Heart left ventricle (tissue), 16 donors: ENCODE results near the gene MAN2A2. TPM values are rescaled to one million over a fixed set of nuclear protein-coding genes. Genes with fewer than 3 reads are reported as not detected.

ENCODE experiments used
- ATAC-seq, 4 donors: fragments of 200-7000 bp; cut with Tn5 transposase; one replicate each; pipeline ENCODE4 v1.9.1; 2020 to 2022; ENCODE audit warnings: moderate library complexity in 4 of 4, mild to moderate bottlenecking in 3 of 4, moderate number of reproducible peaks in 1 of 4
- DNase-seq, 5 donors: peaks; one replicate each; pipeline ENCODE4 v3.0.0-alpha.2; 2020
- H3K27ac ChIP-seq, 12 donors: fragments of 200-600 bp; sonication (generic) in 4 of 12; one replicate each; pipeline versions ENCODE4 v1.5.0 to v1.8.0; 2016 to 2022; ENCODE audit warnings: mild to moderate bottlenecking in 2 of 12
- H3K27me3 ChIP-seq, 9 donors: fragments of 200-600 bp; sonication (generic) in 2 of 9; one replicate each; pipeline versions ENCODE4 v1.5.1 to v1.8.0; 2016 to 2022; ENCODE audit warnings: mild to moderate bottlenecking in 3 of 9
- H3K36me3 ChIP-seq, 9 donors: fragments of 200-600 bp; sonication (generic) in 2 of 9; one replicate each; pipeline versions ENCODE4 v1.5.0 to v1.8.0; 2018 to 2022; ENCODE audit warnings: mild to moderate bottlenecking in 2 of 9
- H3K4me1 ChIP-seq, 12 donors: fragments of 200-600 bp; sonication (generic) in 4 of 12; one replicate each; pipeline versions ENCODE4 v1.5.0 to v1.8.0; 2016 to 2022; ENCODE audit warnings: mild to moderate bottlenecking in 3 of 12
- H3K4me3 ChIP-seq, 12 donors: fragments of 200-600 bp; sonication (generic) in 4 of 12; one replicate each; pipeline versions ENCODE4 v1.5.0 to v1.8.0; 2017 to 2022; ENCODE audit warnings: mild to moderate bottlenecking in 9 of 12, moderate library complexity in 4 of 12
- H3K9me3 ChIP-seq, 12 donors: fragments of 200-600 bp; sonication (generic) in 4 of 12; one replicate each; pipeline versions ENCODE4 v1.5.0 to v1.8.0; 2016 to 2022; ENCODE audit warnings: mild to moderate bottlenecking in 1 of 12
- CTCF ChIP-seq, 12 donors: fragments of 200-600 bp; sonication (generic) in 4 of 12; IDR thresholded peaks; one replicate each; pipeline versions ENCODE4 v1.5.0 to v1.8.0; 2018 to 2022; ENCODE audit warnings: antibody characterized with exemption in 12 of 12, mild to moderate bottlenecking in 5 of 12
- POLR2A ChIP-seq, 2 donors: fragments of 450-650 bp; IDR thresholded peaks; one replicate each; pipeline ENCODE4 v1.6.1; 2017; ENCODE audit warnings: antibody characterized with exemption in 2 of 2, mild to moderate bottlenecking in 2 of 2, moderate library complexity in 2 of 2
- WGBS, 4 donors: extraction: QIAGEN DNeasy Blood & Tissue Kit in 2 of 4; methylation state at CpG; one replicate each; pipeline versions ENCODE4 v1.1.5 to v1.1.7; 2013 to 2018; 5-methylcytosine and 5-hydroxymethylcytosine counted together
- intact Hi-C, 10 donors: fragments of 100-400 bp; cut with DNase I; formaldehyde crosslinking; loops; one replicate each; pipeline versions ENCODE4 v1.11.1 to v1.14.2; 2022
- polyA plus RNA-seq, 2 donors: library from polyadenylated mRNA; stranded (reverse); fragments of 200-250 nt; gene quantifications; one replicate each; pipeline ENCODE4 v1.2.3, GENCODE V29; 2013
- total RNA-seq, 9 donors: library from RNA; depleted of rRNA in 2 of 9; stranded (reverse); fragments of >200 nt in 2 of 9; fragmentation: NEBNext Ultra II Directional in 3 of 9; extraction: Animal tissue kit (Norgen Biotek cat#: 25700) in 3 of 9; gene quantifications; one replicate each; pipeline versions ENCODE4 v1.1.0 to v1.2.4, GENCODE V29; 2016 to 2023
- donor health status: ischemic (EF 13 %, LVEDD 7.1; RV severe dilation, severe dysfunction).
- donor health status: healthy with polysubstance abuse.
- donor health status: DM: no; HTN: yes; CAD: no.
- donor health status: DM: no; HTN: no; CAD: no.
- donor health status: ischemic (EF 25% LVEDD 6.9; RV normal size, moderate dysfunction).
- donor health status: ischemic (EF 25% LVEDD 5.7; RV mildly dilated, moderate dysfunction).
- donor health status: healthy.
- donor health status: DM: yes; HTN: yes; CAD: no.
- donor health status: ischemic (EF 35%, LVEDD 5.7; RV mildly dilated, moderate dysfunction).
- donor health status: nonischemic (EF 11% LVEDD 7.7; RV severe dilation, severe dysfunction).
- donor health status: DM: yes; HTN: yes; CAD: no.
- donor health status: PGD.
- donor health status: ischemic (EF 29% LVEDD 5.4; RV normal size, mild dysfunction).
- donor health status: nonischemic (EF 23%, LVEDD 6.1; RV moderate dilation, normal function).

Gene MAN2A2
- total and polyA plus RNA-seq, 11 donors = 38.7 to 145 (median 87.6) TPM

- H3K27ac ChIP-seq = peak overlapping the region in 11 of 12 donors; percentile 79 to 98 (median 94)
- peak in 2 of 5 donors; percentile 19 to 24 for DNase-seq
- no peak for TF ChIP-seq POLR2A (IDR thresholded peaks at IDR 0.05)
- TF ChIP-seq CTCF (IDR thresholded peaks at IDR 0.05) = no peak
- H3K9me3 ChIP-seq = no peaks in the 10 kb centered on the region
- H3K27me3 ChIP-seq = no peaks in the 10 kb centered on the region
- H3K36me3 ChIP-seq = peaks cover 0 to 23% (median 17%) of the 10 kb centered on the region in 9 donors
- ATAC-seq = peak in 2 of 4 donors; percentile 18 to 33
- 49 to 55% (median 52%) methylated on average over 14 of the region's 14 CpGs for WGBS, 4 donors
- intact Hi-C loops = loop anchor here in 9 of 10 donors (1.0 to 2.0 kb wide), 4 partner anchors 29 to 33 kb away; partner anchors contain the start of genes HDDC3 (in 4 of the 9) and UNC45A (in 2 of the 9)
- peaks cover 3 to 22% (median 16%) of the 10 kb centered on the region in 12 donors for H3K4me1 ChIP-seq
- H3K4me3 ChIP-seq = peak overlapping the region in 9 of 12 donors; percentile 64 to 95 (median 83)
Observed at GRCh38 chr15:90901175-90902039, 1.7 kb upstream of the MAN2A2 start.

GRCh38 chr15:90902040-90902839 is 862 bp upstream of the MAN2A2 start:
- TF ChIP-seq POLR2A (IDR thresholded peaks at IDR 0.05) (peak in 1 of 2 donors; percentile 60), CTCF (IDR thresholded peaks at IDR 0.05) (peak; percentile 60 to 95 (median 78))
- WGBS, 4 donors = 0 to 1% (median 0%) methylated on average over 43 to 71 of the region's 71 CpGs
- H3K36me3 ChIP-seq = peaks cover 0 to 28% (median 25%) of the 10 kb centered on the region in 9 donors
- ATAC-seq (peak; percentile 68 to 92 (median 88)), DNase-seq (peak; percentile 77 to 89 (median 84))
- H3K27me3 ChIP-seq = no peaks in the 10 kb centered on the region
- H3K27ac ChIP-seq = peak overlapping the region; percentile 65 to 98 (median 94)
- H3K9me3 ChIP-seq = no peaks in the 10 kb centered on the region
- H3K4me1 ChIP-seq = peaks cover 3 to 29% (median 19%) of the 10 kb centered on the region in 12 donors
- peak overlapping the region; percentile 18 to 95 (median 84) for H3K4me3 ChIP-seq
- intact Hi-C loops = loop anchor here in 8 of 10 donors (1.0 to 2.0 kb wide), 4 partner anchors 29 to 33 kb away; partner anchors contain the start of genes HDDC3 (in 3 of the 8) and UNC45A (in 2 of the 8)

GRCh38 chr15:90903733-90904536 is 833 bp downstream of the MAN2A2 start:
- Histone ChIP-seq H3K4me1 (peaks cover 3 to 46% (median 34%) of the 10 kb centered on the region in 12 donors), H3K4me3 (peak overlapping the region; percentile 47 to 95 (median 84)), H3K9me3 (no peaks in the 10 kb centered on the region), H3K27me3 (no peaks in the 10 kb centered on the region), H3K27ac (peak overlapping the region in 11 of 12 donors; percentile 81 to 97 (median 94)), H3K36me3 (peaks cover 0 to 42% (median 33%) of the 10 kb centered on the region in 9 donors)
- intact Hi-C loops = loop anchor here in 7 of 10 donors (2.0 kb wide), 3 partner anchors 27 to 31 kb away; partner anchors contain the start of genes HDDC3 (in 2 of the 7) and UNC45A (in 2 of the 7)
- TF ChIP-seq POLR2A (IDR thresholded peaks at IDR 0.05) = no peak
- TF ChIP-seq CTCF (IDR thresholded peaks at IDR 0.05) = no peak
- DNase-seq (peak in 1 of 5 donors; percentile 48), ATAC-seq (peak in 2 of 4 donors; percentile 11 to 32)
- WGBS, 4 donors = 63 to 72% (median 71%) methylated on average over 17 to 18 of the region's 18 CpGs
